Heart left ventricle (tissue), 13 donors: ENCODE data around the gene FGFRL1.

Experiments
- CTCF ChIP-seq, 12 donors: fragments of 200-600 bp; sonication (generic) in 4 of 12; IDR thresholded peaks; one replicate each; pipeline versions ENCODE4 v1.5.0 to v1.8.0; 2018 to 2022; ENCODE audit warnings: antibody characterized with exemption in 12 of 12, mild to moderate bottlenecking in 5 of 12
- POLR2A ChIP-seq, 2 donors: fragments of 450-650 bp; IDR thresholded peaks; one replicate each; pipeline ENCODE4 v1.6.1; 2017; ENCODE audit warnings: antibody characterized with exemption in 2 of 2, mild to moderate bottlenecking in 2 of 2, moderate library complexity in 2 of 2
- donor health status: ischemic (EF 13 %, LVEDD 7.1; RV severe dilation, severe dysfunction).
- donor health status: DM: no; HTN: yes; CAD: no.
- donor health status: DM: no; HTN: no; CAD: no.
- donor health status: ischemic (EF 25% LVEDD 6.9; RV normal size, moderate dysfunction).
- donor health status: ischemic (EF 25% LVEDD 5.7; RV mildly dilated, moderate dysfunction).
- donor health status: ischemic (EF 35%, LVEDD 5.7; RV mildly dilated, moderate dysfunction).
- donor health status: nonischemic (EF 11% LVEDD 7.7; RV severe dilation, severe dysfunction).
- donor health status: DM: yes; HTN: yes; CAD: no.
- donor health status: PGD.
- donor health status: ischemic (EF 29% LVEDD 5.4; RV normal size, mild dysfunction).
- donor health status: nonischemic (EF 23%, LVEDD 6.1; RV moderate dilation, normal function).

- no peak for TF ChIP-seq CTCF (IDR thresholded peaks at IDR 0.05)
- TF ChIP-seq POLR2A (IDR thresholded peaks at IDR 0.05): no peak
Observed at GRCh38 chr4:985123-985830, 26.1 kb upstream of the FGFRL1 start.
